ENCODE results near the gene EPB41L2.

The EPB41L2 gene

GRCh38 chr6:130962966-130963365 lies 100.1 kb downstream of the EPB41L2 start:
- no peak overlapping the region for H3K4me3 ChIP-seq (ENCODE audit: low read depth, low read length)
- H2AFZ ChIP-seq = no peak overlapping the region
- H3K27me3 ChIP-seq (ENCODE audit: control insufficient read depth, insufficient read depth, low read length) = no peaks in the 10 kb centered on the region
- no peak for TF ChIP-seq CTCF (IDR thresholded peaks at IDR 0.05)
- H3K4me2 ChIP-seq (ENCODE audit: low read length) = no peak overlapping the region
- H3K9me3 ChIP-seq (ENCODE audit: control insufficient read depth, low read length) = no peaks in the 10 kb centered on the region
- H3K9ac ChIP-seq = no peak overlapping the region
- H3K36me3 ChIP-seq (ENCODE audit: control insufficient read depth, insufficient read depth, low read length) = no peaks in the 10 kb centered on the region
- no peak overlapping the region for H3K27ac ChIP-seq
- H3K79me2 ChIP-seq = no peaks in the 10 kb centered on the region
- H3K4me1 ChIP-seq = no peaks in the 10 kb centered on the region

GRCh38 chr6:130961148-130961547 lies 101.9 kb downstream of the EPB41L2 start:
- Histone ChIP-seq H3K4me2 (ENCODE audit: low read length) (no peak overlapping the region), H3K27me3 (ENCODE audit: control insufficient read depth, insufficient read depth, low read length) (no peaks in the 10 kb centered on the region), H3K36me3 (ENCODE audit: control insufficient read depth, insufficient read depth, low read length) (no peaks in the 10 kb centered on the region), H3K9me3 (ENCODE audit: control insufficient read depth, low read length) (no peaks in the 10 kb centered on the region), H3K79me2 (no peaks in the 10 kb centered on the region), H3K9ac (no peak overlapping the region), H2AFZ (no peak overlapping the region), H3K4me1 (no peaks in the 10 kb centered on the region), H3K27ac (no peak overlapping the region), H3K4me3 (ENCODE audit: low read depth, low read length) (no peak overlapping the region)
- no peak for TF ChIP-seq CTCF (IDR thresholded peaks at IDR 0.05)

GRCh38 chr6:130959951-130960350 lies 103.1 kb downstream of the EPB41L2 start:
- no peak overlapping the region for H3K27ac ChIP-seq
- H3K9ac ChIP-seq = no peak overlapping the region
- no peak overlapping the region for H3K4me2 ChIP-seq (ENCODE audit: low read length)
- no peaks in the 10 kb centered on the region for H3K79me2 ChIP-seq
- H3K27me3 ChIP-seq (ENCODE audit: control insufficient read depth, insufficient read depth, low read length) = no peaks in the 10 kb centered on the region
- no peaks in the 10 kb centered on the region for H3K9me3 ChIP-seq (ENCODE audit: control insufficient read depth, low read length)
- no peaks in the 10 kb centered on the region for H3K36me3 ChIP-seq (ENCODE audit: control insufficient read depth, insufficient read depth, low read length)
- no peaks in the 10 kb centered on the region for H3K4me1 ChIP-seq
- no peak for TF ChIP-seq CTCF (IDR thresholded peaks at IDR 0.05)
- H3K4me3 ChIP-seq (ENCODE audit: low read depth, low read length) = no peak overlapping the region
- no peak overlapping the region for H2AFZ ChIP-seq

DNA sequence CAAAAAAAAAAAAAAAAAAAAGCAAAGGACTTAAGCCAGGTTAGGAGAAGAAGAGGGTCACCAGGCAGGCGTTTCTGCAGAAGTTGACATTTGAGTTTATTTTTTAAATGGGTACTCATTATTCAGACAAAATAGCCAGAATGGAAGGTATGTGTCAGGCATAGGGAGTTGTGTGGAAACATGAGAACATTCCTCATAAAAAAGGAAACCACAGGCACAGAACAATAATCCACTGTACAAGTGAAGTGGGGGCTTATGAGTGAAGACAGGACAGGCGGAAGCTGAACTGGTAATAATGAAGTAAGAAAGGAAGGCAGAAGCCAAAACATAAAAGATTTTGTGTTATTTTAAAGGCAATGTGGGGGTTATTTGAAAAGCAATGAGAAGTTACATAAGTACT lies 104.6 kb downstream of the EPB41L2 start:
- no peak for TF ChIP-seq CTCF (IDR thresholded peaks at IDR 0.05)
- H3K9ac ChIP-seq = no peak overlapping the region
- H2AFZ ChIP-seq = no peak overlapping the region
- no peak overlapping the region for H3K4me3 ChIP-seq (ENCODE audit: low read depth, low read length)
- no peaks in the 10 kb centered on the region for H3K4me1 ChIP-seq
- H3K27ac ChIP-seq = no peak overlapping the region
- H3K27me3 ChIP-seq (ENCODE audit: control insufficient read depth, insufficient read depth, low read length) = no peaks in the 10 kb centered on the region
- H3K79me2 ChIP-seq = no peaks in the 10 kb centered on the region
- H3K4me2 ChIP-seq (ENCODE audit: low read length) = no peak overlapping the region
- H3K36me3 ChIP-seq (ENCODE audit: control insufficient read depth, insufficient read depth, low read length) = no peaks in the 10 kb centered on the region
- H3K9me3 ChIP-seq (ENCODE audit: control insufficient read depth, low read length) = no peaks in the 10 kb centered on the region

GRCh38 chr6:130955755-130956154 lies 107.3 kb downstream of the EPB41L2 start:
- no peak overlapping the region for H3K4me2 ChIP-seq (ENCODE audit: low read length)
- no peaks in the 10 kb centered on the region for H3K4me1 ChIP-seq
- no peak overlapping the region for H3K9ac ChIP-seq
- no peaks in the 10 kb centered on the region for H3K79me2 ChIP-seq
- H3K4me3 ChIP-seq (ENCODE audit: low read depth, low read length) = no peak overlapping the region
- H3K36me3 ChIP-seq (ENCODE audit: control insufficient read depth, insufficient read depth, low read length) = no peaks in the 10 kb centered on the region
- H2AFZ ChIP-seq = no peak overlapping the region
- no peaks in the 10 kb centered on the region for H3K9me3 ChIP-seq (ENCODE audit: control insufficient read depth, low read length)
- H3K27ac ChIP-seq = no peak overlapping the region
- no peak for TF ChIP-seq CTCF (IDR thresholded peaks at IDR 0.05)
- H3K27me3 ChIP-seq (ENCODE audit: control insufficient read depth, insufficient read depth, low read length) = no peaks in the 10 kb centered on the region
